Dedifferentiated amniotic fluid mesenchymal stem cell (primary cell): ENCODE measurements around the gene CLIC3.
"Not testable (repeated sequence)": the region's sequence is repeated elsewhere in the genome, so short reads cannot be mapped to it uniquely, and the experiment has no call there.

Experiments
- DNase-seq: peaks from one replicate; pipeline ENCODE4 v3.0.0-alpha.2; 2016; ENCODE audit errors: extremely low spot score

Gene CLIC3

DNA sequence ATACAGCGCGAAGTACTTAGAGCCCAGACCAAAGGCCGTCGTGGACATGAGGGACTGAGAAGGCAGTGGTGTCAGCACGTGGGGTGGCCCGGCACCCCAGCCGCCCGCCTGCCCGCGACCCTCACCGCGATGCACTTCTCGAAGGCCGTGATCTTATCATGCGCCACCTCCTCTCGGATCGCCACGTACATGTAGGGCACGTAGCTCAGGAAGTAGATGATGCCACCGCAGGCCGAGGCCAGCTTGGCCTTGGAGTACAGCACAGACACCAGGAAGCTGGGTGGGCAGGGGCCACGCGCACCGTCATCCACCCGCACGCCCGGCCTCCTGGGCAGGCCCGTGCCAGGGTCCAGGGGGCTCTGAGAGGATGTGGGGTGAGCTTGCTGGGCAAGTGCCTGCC is 20.7 kb upstream of the CLIC3 start:
- no peak for DNase-seq

DNA sequence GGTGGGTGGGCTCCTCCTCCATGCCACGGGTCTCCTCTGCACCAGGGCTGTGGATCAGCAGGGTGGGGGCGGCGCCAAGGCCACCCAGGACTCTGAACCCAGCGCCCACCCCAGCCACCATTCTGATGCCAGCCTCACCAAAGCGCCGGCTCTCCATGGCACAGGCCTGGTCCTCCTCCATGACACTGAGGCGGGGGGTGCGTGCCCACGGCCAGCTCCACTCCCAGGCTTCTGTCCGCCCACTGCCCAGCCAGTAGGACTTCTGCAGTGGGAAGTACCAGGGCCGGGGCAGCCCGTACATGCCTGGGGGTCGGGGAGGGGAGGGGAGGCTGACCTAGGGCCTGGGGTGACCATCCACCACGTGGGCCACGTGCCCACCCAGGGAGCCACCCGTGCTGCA is 20.1 kb upstream of the CLIC3 start:
- DNase-seq, result no peak

GRCh38 chr9:137015976-137016375 is 19.6 kb upstream of the CLIC3 start:
- DNase-seq, result no peak

DNA sequence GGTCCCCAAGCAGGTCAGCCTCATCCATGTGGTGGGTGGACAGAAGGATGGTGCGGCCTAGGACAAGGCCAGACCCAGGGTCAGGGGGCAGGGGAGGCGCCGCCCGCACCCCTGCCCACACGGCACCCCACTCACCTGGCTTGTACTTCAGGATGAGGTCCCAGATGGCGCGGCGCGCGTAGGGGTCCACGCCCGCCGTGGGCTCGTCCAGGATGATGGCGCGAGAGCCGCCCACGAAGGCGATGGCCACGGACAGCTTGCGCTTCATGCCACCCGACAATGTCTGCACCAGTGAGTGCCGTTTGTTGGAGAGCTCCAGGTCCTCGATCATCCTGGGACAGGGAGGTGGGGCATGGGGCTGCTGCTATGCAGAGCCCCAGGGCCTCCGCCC is 19.2 kb upstream of the CLIC3 start:
- DNase-seq, result no peak

DNA sequence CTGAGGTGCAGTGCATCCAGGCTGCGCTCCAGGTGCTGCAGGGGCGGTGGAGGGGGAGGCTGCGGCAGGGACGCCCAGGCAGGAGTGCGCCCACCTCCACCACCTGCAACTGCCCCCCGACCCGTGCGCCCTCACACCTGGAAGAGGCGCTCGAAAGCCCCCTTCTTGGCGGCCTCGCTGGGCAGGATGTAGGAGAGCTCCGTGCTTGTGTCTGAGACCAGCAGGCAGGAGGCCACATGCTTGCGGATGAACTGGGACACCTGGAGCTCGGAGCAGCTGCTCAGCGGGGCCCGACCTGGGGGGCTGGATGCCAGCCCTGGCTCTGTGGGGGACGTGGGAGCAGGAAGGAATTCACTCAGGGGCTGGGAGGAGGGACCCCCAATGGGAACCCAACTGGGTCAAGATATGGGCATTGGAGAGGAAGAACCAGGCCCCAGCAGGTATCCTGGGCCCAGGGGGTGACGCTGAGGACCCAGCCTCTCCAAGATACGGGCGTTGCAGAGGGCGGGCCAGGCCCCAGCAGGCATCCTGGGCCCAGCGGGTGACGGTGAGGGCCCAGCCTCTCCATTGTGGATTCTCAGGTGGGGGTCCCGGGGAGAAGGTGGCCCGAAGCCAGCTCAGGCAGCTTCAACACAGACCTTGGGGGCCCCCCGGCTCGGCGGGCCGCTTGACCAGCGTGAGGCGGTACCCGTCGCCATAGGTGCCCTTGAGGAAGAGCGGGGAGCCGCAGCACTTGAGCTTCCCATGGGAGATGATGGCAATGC is 18.6 kb upstream of the CLIC3 start:
- DNase-seq, result no peak

DNA sequence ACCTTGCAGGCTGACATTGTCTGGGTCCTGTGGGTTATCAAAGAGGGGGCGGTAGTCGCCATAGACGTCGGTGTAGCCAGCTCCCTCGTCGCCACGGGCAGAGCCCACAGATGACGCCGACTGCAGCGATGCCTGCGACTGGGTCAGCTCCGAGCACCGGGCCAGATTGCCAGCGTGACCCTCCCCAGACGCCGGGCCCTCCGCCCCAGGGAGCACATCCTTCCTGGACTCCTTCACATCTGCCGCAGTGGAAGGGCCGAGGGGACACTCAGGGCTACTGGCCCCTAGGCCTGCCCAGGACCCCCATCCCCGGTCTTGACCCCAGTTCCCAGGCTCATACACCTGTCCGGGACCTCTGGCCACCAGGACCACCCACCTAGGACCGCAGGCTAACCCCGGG is 17.8 kb upstream of the CLIC3 start:
- no peak for DNase-seq

GRCh38 chr9:137013571-137013940 is 17.2 kb upstream of the CLIC3 start:
- no peak for DNase-seq

GRCh38 chr9:137012694-137013570 is 16.6 kb upstream of the CLIC3 start:
- DNase-seq, result no peak

DNA sequence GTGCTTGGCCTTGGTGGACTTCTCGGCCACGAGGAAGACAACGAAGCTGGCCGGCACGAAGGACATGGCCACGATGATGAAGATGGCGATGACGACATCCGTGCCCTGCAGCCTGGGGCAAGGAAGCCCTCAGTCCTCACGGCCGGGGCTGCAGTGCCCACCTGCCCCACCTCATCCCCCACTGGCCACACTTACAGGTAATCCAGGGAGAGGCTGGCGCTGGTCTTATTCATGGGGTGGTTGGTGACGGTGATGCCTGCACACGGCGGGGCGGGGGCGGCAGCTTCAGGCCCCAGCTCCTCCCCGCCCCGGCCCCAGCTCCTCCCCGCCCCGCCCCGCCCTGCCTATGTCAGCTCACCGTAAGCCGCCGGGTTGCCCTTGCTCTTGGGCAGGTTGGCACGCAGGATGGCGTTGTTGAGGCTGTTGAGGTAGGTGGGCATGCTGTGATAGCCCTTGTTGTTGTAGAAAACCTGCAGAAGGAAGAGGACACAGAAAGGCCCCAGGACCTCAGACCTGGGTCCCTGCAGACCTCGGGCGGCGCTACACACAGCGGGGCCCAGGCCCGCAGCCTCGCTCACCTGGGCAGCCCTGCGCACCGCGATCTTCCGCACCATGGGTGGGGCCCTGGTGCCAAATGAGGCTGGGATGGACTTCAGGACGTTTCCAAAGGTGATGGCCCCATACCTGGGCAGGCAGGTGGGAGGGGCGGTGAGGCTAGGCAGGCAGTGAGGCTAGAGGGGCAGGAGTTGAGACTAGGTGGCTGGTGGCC is 15.7 kb upstream of the CLIC3 start:
- DNase-seq, result no peak

DNA sequence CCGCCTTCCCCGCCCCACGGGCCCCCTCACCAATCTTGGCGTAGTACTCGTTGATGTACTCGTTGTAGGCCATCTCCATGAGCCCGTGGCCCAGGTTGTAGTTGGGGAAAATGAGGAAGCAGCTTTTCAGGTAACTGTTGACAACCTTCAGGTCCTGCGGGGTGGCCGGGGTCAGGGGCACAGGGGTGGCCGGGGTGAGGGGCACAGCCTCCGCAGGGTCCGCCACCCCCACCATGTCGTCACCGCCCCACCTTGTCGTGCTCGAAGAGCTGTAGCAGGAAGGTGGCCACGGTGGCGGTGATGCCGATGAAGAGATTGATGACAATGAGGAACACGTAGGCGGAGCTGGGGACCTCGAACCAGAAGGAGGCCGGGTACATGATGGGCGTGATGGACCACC is 14.8 kb upstream of the CLIC3 start:
- no peak for DNase-seq

DNA sequence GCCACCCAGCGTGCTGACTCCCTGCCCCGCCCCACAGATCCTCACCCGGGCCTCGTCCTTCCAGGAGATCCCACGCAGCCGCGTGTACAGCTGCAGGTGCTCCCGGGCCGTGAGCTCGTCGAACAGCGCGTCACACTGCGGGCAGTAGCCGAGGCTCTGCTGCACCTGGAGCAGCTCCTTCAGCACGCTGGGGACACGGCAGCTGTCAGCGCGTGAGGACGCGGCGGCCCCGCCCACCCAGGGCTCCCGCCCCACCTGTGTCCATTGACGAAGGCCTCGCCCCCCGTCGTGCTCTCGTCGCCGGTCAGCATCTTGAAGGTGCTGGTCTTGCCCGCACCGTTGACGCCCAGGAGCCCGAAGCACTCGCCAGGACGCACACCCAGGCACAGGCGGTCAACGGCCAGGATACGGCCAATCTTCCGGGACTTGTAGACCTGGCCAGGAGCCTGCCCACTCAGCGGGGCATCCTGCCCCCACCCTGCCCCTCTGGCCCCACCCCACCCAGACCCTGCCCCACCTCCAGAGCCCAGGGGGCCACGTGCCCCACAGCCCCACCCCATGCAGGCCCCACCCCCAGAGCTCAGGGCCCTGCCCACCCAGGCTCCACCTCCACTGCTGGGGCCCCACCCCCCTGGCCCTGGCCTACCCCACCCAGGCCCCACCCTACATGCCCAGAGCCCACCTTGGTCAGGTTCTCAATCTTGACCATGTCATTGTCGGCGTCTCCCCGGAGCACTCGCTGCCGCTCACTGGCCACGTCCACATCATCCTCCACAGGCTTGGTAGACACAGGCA is 13.8 kb upstream of the CLIC3 start:
- DNase-seq, result no peak

GRCh38 chr9:137009217-137009616 is 12.8 kb upstream of the CLIC3 start:
- no peak for DNase-seq

DNA sequence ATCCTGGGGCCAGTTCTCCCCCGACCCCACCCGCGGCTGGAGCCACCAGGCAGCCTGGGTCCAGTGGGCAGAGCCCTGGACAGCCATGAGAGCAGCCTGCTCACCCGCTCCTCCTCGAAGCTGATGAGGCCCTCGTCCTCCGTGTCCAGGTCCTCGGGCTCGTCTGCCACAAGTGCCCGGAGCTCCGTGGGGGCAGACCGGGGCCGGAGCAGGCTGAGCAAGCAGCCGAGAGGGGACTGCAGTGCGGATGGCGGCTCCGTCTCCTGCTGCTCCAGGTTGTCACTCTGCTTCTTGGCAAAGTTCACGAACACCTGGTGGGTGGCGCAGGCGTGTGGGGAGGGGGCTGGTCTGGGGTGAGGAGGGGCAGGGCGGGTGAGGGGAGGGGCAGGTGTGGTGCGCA is 11.9 kb upstream of the CLIC3 start:
- no peak for DNase-seq

- no peak for DNase-seq
Observed at GRCh38 chr9:137007816-137008270, 11.5 kb upstream of the CLIC3 start.

- no peak for DNase-seq
Observed at GRCh38 chr9:137007108-137007815, 10.9 kb upstream of the CLIC3 start.

- DNase-seq, result no peak
Observed at GRCh38 chr9:137006116-137007003, 10.0 kb upstream of the CLIC3 start.

DNA sequence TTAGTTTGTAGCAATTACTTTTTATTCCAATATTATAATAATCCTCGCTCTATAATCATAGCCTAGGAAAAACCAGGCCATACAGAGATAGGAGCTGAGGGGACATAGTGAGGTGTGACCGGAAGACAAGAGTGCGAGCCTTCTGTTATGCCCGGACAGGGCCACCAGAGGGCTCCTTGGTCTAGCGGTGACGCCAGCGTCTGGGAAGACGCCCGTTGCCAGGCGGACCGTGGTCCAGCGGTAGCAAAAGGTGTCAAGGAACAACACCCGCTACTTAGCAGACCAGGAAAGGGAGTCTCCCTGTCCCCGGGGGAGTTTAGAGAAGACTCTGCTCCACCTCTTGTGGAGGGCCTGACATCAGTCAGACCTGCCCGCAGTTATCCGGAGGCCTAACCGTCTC is 7.9 kb upstream of the CLIC3 start:
- DNase-seq, result not testable (repeated sequence)

GRCh38 chr9:137002646-137003041 is 6.3 kb upstream of the CLIC3 start:
- DNase-seq, result no peak

DNA sequence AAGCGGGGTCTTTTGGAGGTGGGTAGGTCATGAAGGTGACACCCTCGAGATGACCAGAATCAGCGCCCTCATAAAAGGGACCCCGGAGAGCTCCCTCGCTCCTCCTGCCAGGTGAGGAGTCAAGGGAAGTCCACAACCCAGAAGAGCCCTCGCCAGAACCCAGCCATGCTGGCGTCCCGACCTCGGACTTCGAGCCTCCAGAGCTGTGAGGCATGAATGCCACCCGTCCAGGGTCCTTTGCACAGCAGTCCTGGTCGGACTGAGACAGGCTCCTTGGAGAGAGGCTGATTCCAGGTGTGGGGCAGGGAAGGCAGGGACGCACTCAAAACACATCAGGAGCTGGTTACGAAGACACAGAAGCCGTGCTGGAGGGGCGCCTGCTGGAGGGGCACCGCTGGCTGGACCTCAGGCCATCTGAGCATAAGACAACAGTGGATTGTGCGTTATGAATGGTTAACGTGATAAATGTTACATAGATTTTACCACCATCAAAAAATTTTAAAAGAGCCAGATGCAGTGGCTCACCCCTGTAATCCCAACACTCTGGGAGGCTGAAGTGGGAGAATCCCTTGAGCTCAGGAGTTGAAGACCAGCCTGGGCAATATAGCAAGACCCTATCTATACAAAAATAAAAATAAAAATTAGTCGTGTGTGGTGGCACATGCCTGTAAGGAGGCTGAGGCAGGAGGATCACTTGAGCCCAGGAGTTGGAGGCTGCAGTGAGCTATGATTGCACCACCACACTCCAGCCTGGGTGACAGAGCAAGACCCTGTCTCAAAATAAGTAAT is 5.7 kb upstream of the CLIC3 start:
- DNase-seq, result no peak
